ENCODE results near the gene SLC39A2.

DNA sequence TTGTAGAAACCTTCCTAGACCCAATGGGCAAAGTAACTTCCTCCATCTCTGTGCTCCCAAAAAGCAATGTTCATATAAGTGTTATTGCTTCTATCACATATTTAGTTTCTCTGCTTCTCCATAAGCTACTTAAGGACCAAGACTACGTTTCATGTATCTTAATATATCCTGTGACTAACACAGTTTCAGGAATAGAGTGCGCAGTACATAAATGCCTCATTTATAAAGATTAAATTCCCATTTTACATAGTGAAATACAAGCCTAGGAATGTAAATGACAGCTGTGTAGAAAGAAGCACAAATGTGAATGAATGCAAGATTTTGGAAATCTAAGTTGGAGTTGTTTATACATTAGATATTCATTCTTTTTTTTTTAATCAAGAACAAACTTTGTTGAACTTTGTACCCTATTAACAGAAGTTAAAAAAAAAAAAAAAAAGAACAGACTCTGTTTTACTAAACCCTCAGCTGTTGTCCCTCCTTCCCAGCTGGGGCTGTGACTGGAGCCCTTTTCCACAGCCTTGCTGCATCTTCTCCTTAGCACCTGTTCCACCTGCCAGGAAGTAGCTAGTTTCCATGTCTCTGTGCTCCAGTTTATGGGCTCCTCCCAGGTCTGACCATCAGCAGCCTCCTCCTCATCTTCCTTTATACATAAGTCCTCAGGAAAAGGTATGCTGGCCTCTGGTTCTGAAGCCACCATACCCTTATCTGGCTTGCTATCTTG lies 16.3 kb upstream of the SLC39A2 start:
- TF ChIP-seq, protein P1, sequence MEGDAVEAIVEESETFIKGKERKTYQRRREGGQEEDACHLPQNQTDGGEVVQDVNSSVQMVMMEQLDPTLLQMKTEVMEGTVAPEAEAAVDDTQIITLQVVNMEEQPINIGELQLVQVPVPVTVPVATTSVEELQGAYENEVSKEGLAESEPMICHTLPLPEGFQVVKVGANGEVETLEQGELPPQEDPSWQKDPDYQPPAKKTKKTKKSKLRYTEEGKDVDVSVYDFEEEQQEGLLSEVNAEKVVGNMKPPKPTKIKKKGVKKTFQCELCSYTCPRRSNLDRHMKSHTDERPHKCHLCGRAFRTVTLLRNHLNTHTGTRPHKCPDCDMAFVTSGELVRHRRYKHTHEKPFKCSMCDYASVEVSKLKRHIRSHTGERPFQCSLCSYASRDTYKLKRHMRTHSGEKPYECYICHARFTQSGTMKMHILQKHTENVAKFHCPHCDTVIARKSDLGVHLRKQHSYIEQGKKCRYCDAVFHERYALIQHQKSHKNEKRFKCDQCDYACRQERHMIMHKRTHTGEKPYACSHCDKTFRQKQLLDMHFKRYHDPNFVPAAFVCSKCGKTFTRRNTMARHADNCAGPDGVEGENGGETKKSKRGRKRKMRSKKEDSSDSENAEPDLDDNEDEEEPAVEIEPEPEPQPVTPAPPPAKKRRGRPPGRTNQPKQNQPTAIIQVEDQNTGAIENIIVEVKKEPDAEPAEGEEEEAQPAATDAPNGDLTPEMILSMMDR (conservative IDR thresholded peaks at IDR 0.05; ENCODE audit: low read depth, low read length): no peak
- no peak for TF ChIP-seq EZH2 (IDR thresholded peaks at IDR 0.05; ENCODE audit: low read length, unreplicated experiment)

Data from PC-3 (cell line).